H1 (cell line): ENCODE data around the gene KCNA10. TPM values are rescaled to one million over a fixed set of nuclear protein-coding genes. Genes with fewer than 3 reads are reported as not detected.

Experiments
- CTCF ChIA-PET: fragments of 300-600 bp; sonication (Branson Sonifier 250); formaldehyde crosslinking; loops from one replicate; lab custom pipeline; 2021; ENCODE audit not compliant: partially characterized antibody; lab: Charles Lee
- POLR2A ChIA-PET: fragments of 300-600 bp; sonication (Branson Sonifier 250); formaldehyde crosslinking; loops from one replicate; lab custom pipeline; 2021; ENCODE audit warnings: inconsistent platforms; ENCODE audit not compliant: partially characterized antibody; lab: Charles Lee
- DNase-seq, 2 experiments: peaks; one replicate each; pipeline versions ENCODE4 v3.0.0 to v3.0.0-alpha.2; 2010 to 2022; ENCODE audit warnings: low spot score in 2 of 2, low read depth in 1 of 2, mixed read lengths in 1 of 2
- FAIRE-seq: peaks from 2 replicates; lab custom pipeline; 2011; peaks lifted over from hg19 to GRCh38; lab: Jason Lieb, UNC
- H2AFZ ChIP-seq: 2 replicates; pipeline ENCODE4 v1.8.1; 2012; ENCODE audit warnings: low read length, inconsistent platforms
- H2AK5ac ChIP-seq: 2 replicates; pipeline ENCODE4 v1.6.1; 2013; ENCODE audit warnings: low read depth, low read length
- H2BK120ac ChIP-seq: replicated peaks from 2 replicates; pipeline ENCODE3; 2013; ENCODE audit warnings: low read depth, low read length, inconsistent platforms
- H2BK12ac ChIP-seq: 2 replicates; pipeline ENCODE4 v1.6.1; 2013; ENCODE audit warnings: low read depth, low read length
- H2BK15ac ChIP-seq: 2 replicates; pipeline ENCODE4 v1.6.1; 2013; ENCODE audit warnings: low read length
- H2BK20ac ChIP-seq: 2 replicates; pipeline ENCODE4 v1.6.1; 2013; ENCODE audit warnings: low read length
- H2BK5ac ChIP-seq: 2 replicates; pipeline ENCODE4 v1.6.1; 2013; ENCODE audit warnings: low read depth, low read length
- H3K14ac ChIP-seq: 2 replicates; pipeline ENCODE4 v1.6.1; 2013; ENCODE audit warnings: inconsistent platforms; ENCODE audit not compliant: insufficient read length
- H3K18ac ChIP-seq: 2 replicates; pipeline ENCODE4 v1.6.1; 2013; ENCODE audit warnings: low read length; ENCODE audit errors: extremely low read depth
- H3K23ac ChIP-seq: 2 replicates; pipeline ENCODE4 v1.6.1; 2013; ENCODE audit warnings: inconsistent platforms; ENCODE audit not compliant: insufficient read length
- H3K23me2 ChIP-seq: 2 replicates; pipeline ENCODE4 v1.6.1; 2013; ENCODE audit warnings: low read depth, low read length
- H3K27ac ChIP-seq: 2 replicates; pipeline ENCODE4 v1.6.1; 2011; ENCODE audit warnings: low read depth, low read length, inconsistent platforms
- H3K27me3 ChIP-seq, 4 experiments: replicated peaks in 1 of 4; 1 replicate in 1 of 4; 2 replicates in 3 of 4; pipeline versions ENCODE4 v1.6.1 to v1.8.1; 2011 to 2013; ENCODE audit warnings: low read length in 3 of 4, mild to moderate bottlenecking in 3 of 4, inconsistent platforms in 2 of 4, mixed read lengths in 2 of 4, moderate library complexity in 1 of 4; ENCODE audit not compliant: control insufficient read depth in 3 of 4, insufficient read depth in 3 of 4; ENCODE audit errors: extremely low read depth in 1 of 4
- H3K36me3 ChIP-seq, 4 experiments: 2 replicates each; pipeline versions ENCODE4 v1.6.1 to v1.8.1; 2011 to 2013; ENCODE audit warnings: mild to moderate bottlenecking in 4 of 4, low read length in 3 of 4, moderate library complexity in 2 of 4, control low read depth in 1 of 4, inconsistent platforms in 1 of 4; ENCODE audit not compliant: insufficient read depth in 4 of 4, control insufficient read depth in 2 of 4
- H3K4ac ChIP-seq: replicated peaks from 2 replicates; pipeline ENCODE3; 2013; ENCODE audit warnings: low read length, low read depth, mixed read lengths, inconsistent platforms; ENCODE audit not compliant: insufficient read length
- H3K4me1 ChIP-seq, 4 experiments: replicated peaks in 1 of 4; 1 replicate in 1 of 4; 2 replicates in 3 of 4; pipeline versions ENCODE4 v1.6.1 to v1.8.1; 2011 to 2013; ENCODE audit warnings: low read length in 3 of 4, inconsistent platforms in 2 of 4, mixed read lengths in 1 of 4; ENCODE audit not compliant: insufficient read depth in 4 of 4, control insufficient read depth in 3 of 4
- H3K4me2 ChIP-seq, 2 experiments: 2 replicates each; pipeline versions ENCODE4 v1.6.1 to v1.8.1; 2011 to 2013; ENCODE audit warnings: low read depth in 2 of 2, low read length in 2 of 2, control low read depth in 1 of 2, inconsistent platforms in 1 of 2, mild to moderate bottlenecking in 1 of 2; ENCODE audit not compliant: insufficient read depth in 1 of 2
- H3K4me3 ChIP-seq, 4 experiments: fragments of 200-600, 300-600 bp in 1 of 4; sonication (generic), shearing (Covaris generic), sonication (Bioruptor Twin) in 1 of 4; 2 replicates each; pipeline versions ENCODE4 v1.5.1 to v1.8.1; 2011 to 2016; ENCODE audit warnings: low read length in 4 of 4, low read depth in 3 of 4, control low read depth in 2 of 4, inconsistent platforms in 2 of 4, mild to moderate bottlenecking in 2 of 4, mixed read lengths in 1 of 4, moderate library complexity in 1 of 4; ENCODE audit not compliant: insufficient read depth in 2 of 4; ENCODE audit errors: extremely low read depth in 1 of 4
- H3K56ac ChIP-seq: replicated peaks from 2 replicates; pipeline ENCODE3; 2013; ENCODE audit warnings: low read depth, mild to moderate bottlenecking, mixed read lengths, low read length, inconsistent platforms; ENCODE audit not compliant: insufficient read length
- H3K79me1 ChIP-seq: 2 replicates; pipeline ENCODE4 v1.6.1; 2013; ENCODE audit warnings: low read depth, low read length, control low read depth
- H3K79me2 ChIP-seq, 2 experiments: 2 replicates each; pipeline versions ENCODE4 v1.6.1 to v1.8.1; 2012 to 2013; ENCODE audit warnings: low read length in 2 of 2, mild to moderate bottlenecking in 2 of 2, inconsistent platforms in 1 of 2; ENCODE audit not compliant: insufficient read depth in 2 of 2, control insufficient read depth in 1 of 2
- H3K9ac ChIP-seq, 4 experiments: replicated peaks in 1 of 4; 1 replicate in 1 of 4; 2 replicates in 3 of 4; pipeline versions ENCODE4 v1.6.1 to v1.8.1; 2011 to 2013; ENCODE audit warnings: low read depth in 3 of 4, low read length in 3 of 4, control low read depth in 2 of 4, mild to moderate bottlenecking in 2 of 4, moderate library complexity in 2 of 4, inconsistent platforms in 1 of 4; ENCODE audit errors: extremely low read depth in 1 of 4
- H3K9me3 ChIP-seq, 2 experiments: 2 replicates each; pipeline versions ENCODE4 v1.6.1 to v1.8.1; 2012 to 2013; ENCODE audit warnings: mild to moderate bottlenecking in 2 of 2, moderate library complexity in 2 of 2, control low read depth in 1 of 2, inconsistent platforms in 1 of 2, low read depth in 1 of 2, low read length in 1 of 2, mixed read lengths in 1 of 2; ENCODE audit not compliant: insufficient read depth in 2 of 2
- H4K20me1 ChIP-seq, 2 experiments: replicated peaks in 1 of 2; 2 replicates each; pipeline versions ENCODE3 to v1.8.1; 2011 to 2013; ENCODE audit warnings: inconsistent platforms in 2 of 2, low read length in 2 of 2, mild to moderate bottlenecking in 1 of 2; ENCODE audit not compliant: insufficient read depth in 2 of 2, control insufficient read depth in 1 of 2
- H4K5ac ChIP-seq: 2 replicates; pipeline ENCODE4 v1.6.1; 2013; ENCODE audit warnings: low read length, low read depth, mixed read lengths, inconsistent platforms; ENCODE audit not compliant: insufficient read length
- H4K8ac ChIP-seq: 2 replicates; pipeline ENCODE4 v1.8.0; 2013; ENCODE audit warnings: mild to moderate bottlenecking, moderate library complexity, low read length, inconsistent platforms; ENCODE audit not compliant: insufficient read depth; ENCODE audit errors: extremely low read depth
- H4K91ac ChIP-seq: replicated peaks from 2 replicates; pipeline ENCODE3; 2013; ENCODE audit warnings: low read length, mixed read lengths, inconsistent platforms; ENCODE audit not compliant: insufficient read length
- CBX8 ChIP-seq: fragments of 300-800, 300-1000 bp; sonication (generic); IDR thresholded peaks from 2 replicates; pipeline ENCODE4 v1.7.1; 2016; ENCODE audit warnings: low read depth, low read length, borderline replicate concordance
- E2F6 ChIP-seq: IDR thresholded peaks from 2 replicates; pipeline ENCODE4 v1.6.1; 2012; ENCODE audit warnings: inconsistent platforms
- POLR2AphosphoS5 ChIP-seq: IDR thresholded peaks from 2 replicates; pipeline ENCODE4 v1.6.1; 2011; ENCODE audit warnings: low read depth, low read length
- RAD21 ChIP-seq, 2 experiments: IDR thresholded peaks in 1 of 2; conservative IDR thresholded peaks in 1 of 2; 2 replicates each; pipeline ENCODE4 v1.6.1; 2011; ENCODE audit warnings: low read depth in 2 of 2, low read length in 2 of 2, improper control_type of control experiment in 1 of 2, inconsistent platforms in 1 of 2, mild to moderate bottlenecking in 1 of 2, moderate library complexity in 1 of 2
- RXRA ChIP-seq: IDR thresholded peaks from 2 replicates; pipeline ENCODE4 v1.6.1; 2011; ENCODE audit warnings: low read depth, mild to moderate bottlenecking, low read length, moderate library complexity; ENCODE audit not compliant: insufficient read depth
- SIRT6 ChIP-seq: IDR thresholded peaks from one replicate; pipeline ENCODE4 v1.7.1; 2012; ENCODE audit warnings: low read length, inconsistent platforms
- SP1 ChIP-seq: IDR thresholded peaks from 2 replicates; pipeline ENCODE4 v1.6.1; 2011; ENCODE audit warnings: low read depth, low read length
- SP2 ChIP-seq: IDR thresholded peaks from 2 replicates; pipeline ENCODE4 v1.6.1; 2012; ENCODE audit warnings: mild to moderate bottlenecking, low read length, inconsistent platforms
- WGBS, 2 experiments: shearing (Covaris generic) in 1 of 2; methylation state at CpG; one replicate each; pipeline versions ENCODE4 v1.1.6 to v1.1.7; 2013 to 2015; ENCODE audit warnings: low lambda C conversion rate in 2 of 2, mixed read lengths in 2 of 2, inconsistent platforms in 1 of 2, low coverage in 1 of 2, missing lambda C conversion rate in 1 of 2; ENCODE audit not compliant: insufficient replicate concordance in 2 of 2, insufficient coverage in 1 of 2, insufficient read length in 1 of 2; ENCODE audit errors: extremely low coverage in 1 of 2, missing lambda C conversion rate in 1 of 2; 5-methylcytosine and 5-hydroxymethylcytosine counted together
- polyA plus RNA-seq, 7 experiments: library from polyadenylated mRNA; depleted of rRNA in 3 of 7; stranded (reverse) in 5 of 7; unstranded in 2 of 7; fragments of >200 nt in 5 of 7; fragments of 200-250 nt in 2 of 7; gene quantifications; 1 replicate in 5 of 7; 2 replicates in 1 of 7; 4 replicates in 1 of 7; pipeline versions ENCODE4 v1.2.1 to v1.2.3, GENCODE V29; 2011 to 2013; ENCODE audit warnings: missing spikeins in 2 of 7, mixed read lengths in 2 of 7
- total RNA-seq: library from RNA; stranded (reverse); fragmentation: NEBNext Ultra II Directional; extraction: Animal tissue kit (Norgen Biotek cat#: 25700); gene quantifications from 2 replicates; pipeline ENCODE4 v1.2.1, GENCODE V29; 2021

Gene KCNA10
- total and polyA plus RNA-seq, 2 of the 8 experiments (the other 6 are each of a cell fraction or from before 2014, with no cell fraction given), result not detected

- CTCF ChIA-PET, result interaction anchor here (1.0 to 3.9 kb wide), 12 partner anchors 9 to 299 kb away, joined by 3 to 15 read pairs (median 3); partner anchors contain the start of gene KCNA10
- no peak overlapping the region for H2AK5ac ChIP-seq
- H3K36me3 ChIP-seq, result no peaks in the 10 kb centered on the region
These were observed 17.4 kb downstream of the KCNA10 start for GRCh38 chr1:110501488-110502132.

More at GRCh38 chr1:110501488-110502132, 17.4 kb downstream of the KCNA10 start:
- Histone ChIP-seq H2BK15ac (no peak overlapping the region), H3K4ac (no peak overlapping the region), H3K23ac (no peak overlapping the region), H3K14ac (no peak overlapping the region), H2BK20ac (no peak overlapping the region), H2BK5ac (no peak overlapping the region), H3K4me2 (no peak overlapping the region), H3K9ac (no peak overlapping the region), H4K8ac (no peak overlapping the region), H3K79me2 (no peaks in the 10 kb centered on the region), H4K5ac (no peak overlapping the region), H3K4me1 (no peaks in the 10 kb centered on the region), H2BK12ac (no peak overlapping the region), H3K79me1 (no peaks in the 10 kb centered on the region), H4K20me1 (no peaks in the 10 kb centered on the region), H3K4me3 (no peak overlapping the region), H2AFZ (no peak overlapping the region), H3K23me2 (no peaks in the 10 kb centered on the region), H3K9me3 (no peaks in the 10 kb centered on the region), H3K27me3 (no peaks in the 10 kb centered on the region; a peak in 1 of 7 replicates), H4K91ac (no peak overlapping the region), H3K56ac (no peak overlapping the region), H2BK120ac (no peak overlapping the region), H3K27ac (no peak overlapping the region), H3K18ac (no peak overlapping the region)
- WGBS, 2 experiments, result 91% methylated on average over 6 of the region's 6 CpGs; no CpG with 5 or more reads in 1 of the 2 experiments
- FAIRE-seq (no peak), DNase-seq (no peak)
- no peak for TF ChIP-seq SP1
- no peak for TF ChIP-seq POLR2AphosphoS5
- TF ChIP-seq SP2, result no peak
- TF ChIP-seq E2F6, result no peak
- no peak for TF ChIP-seq CBX8
- no peak for TF ChIP-seq SIRT6
- no peak for TF ChIP-seq RAD21 (IDR thresholded peaks at IDR 0.05 in 1 of 2, conservative IDR thresholded peaks at IDR 0.05 in 1 of 2; ENCODE audit: low read depth in 2 of 2, low read length in 2 of 2)
- TF ChIP-seq RXRA, result no peak
- POLR2A ChIA-PET, result interaction anchor here (0.8 kb wide), 1 partner anchor 10 kb away, joined by 3 read pairs; no protein-coding TSS in a partner anchor
